ENCODE results near the gene SUSD5.

SUSD5 gene

DNA sequence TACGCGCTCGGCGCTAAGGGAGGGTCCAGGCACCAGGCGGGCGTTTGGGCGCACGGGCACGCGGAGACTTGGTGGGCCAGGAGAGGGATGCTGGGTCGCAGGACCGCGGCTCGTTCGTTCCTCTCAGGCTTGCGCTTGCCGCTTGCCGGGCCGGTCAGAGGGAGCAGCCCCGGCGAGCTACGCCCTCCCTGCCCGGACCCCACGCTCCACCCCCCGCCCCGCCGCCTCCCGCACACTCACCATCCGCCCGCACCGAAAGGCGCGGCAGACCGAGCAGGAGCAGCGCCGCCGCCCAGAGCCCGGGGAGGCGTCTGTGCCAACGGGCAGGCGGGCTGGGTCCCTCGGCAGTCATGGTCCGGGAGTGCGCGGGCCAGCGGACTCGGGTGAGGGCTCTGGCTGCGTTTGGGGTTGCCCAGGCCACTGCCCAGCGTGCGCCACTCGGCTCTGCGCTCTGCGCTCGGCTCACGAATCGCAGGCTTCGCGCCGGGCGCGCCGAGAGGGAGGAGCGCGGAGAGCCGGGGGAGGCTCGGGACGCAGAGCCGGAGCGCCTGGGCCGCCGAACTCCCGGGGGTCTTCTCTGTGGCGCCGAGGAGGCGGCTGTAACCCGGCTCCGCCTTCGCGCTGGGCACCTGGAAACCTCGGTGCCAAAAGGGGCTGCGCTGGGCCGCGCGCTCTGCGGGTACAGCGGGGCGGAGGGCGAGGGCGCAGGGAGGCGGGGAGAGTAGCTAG lies at the start of gene SUSD5:
TSS of gene SUSD5 (minus strand) at position 365 of the 729 bp plus-strand sequence. CDS start at position 352, 13 bp downstream.
- no peak within 1 kb of the TSS for H3K9ac ChIP-seq (ENCODE audit: low read depth in 1 of 2, low read length in 2 of 2)
- H3K4me1 ChIP-seq (ENCODE audit: control insufficient read depth in 1 of 2, insufficient read depth in 2 of 2, low read length in 2 of 2) = no peaks in the 10 kb centered on the region
- H3K27ac ChIP-seq (ENCODE audit: low read depth, low read length) = no peak within 1 kb of the TSS
- H3K36me3 ChIP-seq (ENCODE audit: control insufficient read depth in 1 of 2, insufficient read depth in 2 of 2, low read length in 2 of 2) = no peaks in the 10 kb centered on the region
- H3K9me3 ChIP-seq (ENCODE audit: control insufficient read depth in 1 of 2, low read length in 2 of 2) = no peaks in the 10 kb centered on the region
- H3K27me3 ChIP-seq (ENCODE audit: control insufficient read depth in 1 of 2, insufficient read depth in 2 of 2, low read length in 2 of 2) = peaks cover 28 to 31% of the 10 kb centered on the region in 2 donors
- H3K4me3 ChIP-seq (ENCODE audit: low read depth in 1 of 2, low read length in 2 of 2) = peak within 1 kb of the TSS in 1 of 2 donors; percentile 41

DNA sequence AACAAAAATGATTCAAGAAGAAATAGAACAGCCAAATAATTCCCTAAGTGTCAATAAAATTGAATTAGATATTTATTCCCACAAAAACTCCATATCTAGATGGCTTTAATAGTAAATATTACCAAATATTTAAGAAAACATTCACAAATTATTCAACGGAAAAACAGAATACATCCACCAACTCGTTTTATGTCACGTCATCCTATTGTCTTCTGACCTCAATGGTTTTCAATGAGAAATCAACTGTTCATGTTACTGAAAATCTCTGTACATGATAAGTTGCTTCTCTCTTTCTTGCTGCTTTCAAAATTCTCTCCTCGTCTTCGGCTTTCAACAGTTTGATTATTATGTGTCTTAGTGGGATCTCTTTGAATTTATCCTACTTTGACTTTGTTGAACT lies 41.5 kb upstream of the SUSD5 start:
- no peaks in the 10 kb centered on the region for H3K9me3 ChIP-seq (ENCODE audit: control insufficient read depth in 1 of 2, low read length in 2 of 2)

DNA sequence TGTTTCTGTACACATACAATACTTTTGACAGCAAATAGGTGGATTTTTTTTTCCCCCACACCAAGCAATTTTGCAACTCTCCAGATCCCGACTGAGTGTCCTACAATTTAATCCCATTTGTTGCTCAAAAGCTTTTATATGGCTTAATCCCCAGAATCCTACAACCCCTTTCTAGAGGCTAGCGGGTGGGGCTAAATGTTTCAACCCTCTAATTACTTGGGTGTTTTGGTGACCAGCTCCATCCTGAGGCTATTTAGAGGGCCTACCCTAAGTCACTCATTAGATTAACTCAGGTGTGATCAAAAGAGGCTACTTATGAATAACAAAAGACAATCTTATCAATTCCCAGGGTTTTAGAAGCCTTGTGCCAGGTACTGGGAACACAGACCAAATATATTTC lies 37.6 kb upstream of the SUSD5 start:
- no peaks in the 10 kb centered on the region for H3K4me1 ChIP-seq (ENCODE audit: control insufficient read depth in 1 of 2, insufficient read depth in 2 of 2, low read length in 2 of 2)
- no peak overlapping the region for H3K4me3 ChIP-seq (ENCODE audit: low read depth in 1 of 2, low read length in 2 of 2)
- H3K36me3 ChIP-seq (ENCODE audit: control insufficient read depth in 1 of 2, insufficient read depth in 2 of 2, low read length in 2 of 2) = no peaks in the 10 kb centered on the region
- H3K27me3 ChIP-seq (ENCODE audit: control insufficient read depth in 1 of 2, insufficient read depth in 2 of 2, low read length in 2 of 2) = no peaks in the 10 kb centered on the region
- no peak overlapping the region for H3K27ac ChIP-seq (ENCODE audit: low read depth, low read length)
- H3K9me3 ChIP-seq (ENCODE audit: control insufficient read depth in 1 of 2, low read length in 2 of 2) = no peaks in the 10 kb centered on the region
- no peak overlapping the region for H3K9ac ChIP-seq (ENCODE audit: low read depth in 1 of 2, low read length in 2 of 2)

More for the DNA sequence above, 41.5 kb upstream of the SUSD5 start:
- H3K9ac ChIP-seq (ENCODE audit: low read depth in 1 of 2, low read length in 2 of 2) = no peak overlapping the region
- no peaks in the 10 kb centered on the region for H3K27me3 ChIP-seq (ENCODE audit: control insufficient read depth in 1 of 2, insufficient read depth in 2 of 2, low read length in 2 of 2)
- H3K27ac ChIP-seq (ENCODE audit: low read depth, low read length) = no peak overlapping the region
- no peak overlapping the region for H3K4me3 ChIP-seq (ENCODE audit: low read depth in 1 of 2, low read length in 2 of 2)
- no peaks in the 10 kb centered on the region for H3K4me1 ChIP-seq (ENCODE audit: control insufficient read depth in 1 of 2, insufficient read depth in 2 of 2, low read length in 2 of 2)
- H3K36me3 ChIP-seq (ENCODE audit: control insufficient read depth in 1 of 2, insufficient read depth in 2 of 2, low read length in 2 of 2) = no peaks in the 10 kb centered on the region

DNA sequence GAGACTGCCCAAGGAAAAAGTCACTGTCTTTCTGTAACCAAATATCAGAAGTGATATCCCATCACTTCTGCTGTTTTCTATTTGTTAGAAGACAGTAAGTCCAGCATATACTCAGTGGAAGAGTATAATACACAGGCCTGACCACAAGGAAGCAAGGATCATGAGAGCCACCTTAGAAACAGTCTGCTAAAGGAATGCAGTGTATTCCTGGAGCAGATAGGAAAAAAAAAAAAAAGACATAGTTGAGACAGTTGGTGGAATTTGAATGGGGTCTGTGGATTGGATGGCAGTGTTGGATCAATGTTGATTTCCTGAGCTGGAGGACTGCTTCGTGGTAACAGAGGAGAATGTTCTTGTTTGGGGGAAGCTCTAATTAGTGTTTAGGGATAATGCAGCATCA lies 32.1 kb upstream of the SUSD5 start:
- H3K4me1 ChIP-seq (ENCODE audit: control insufficient read depth in 1 of 2, insufficient read depth in 2 of 2, low read length in 2 of 2) = no peaks in the 10 kb centered on the region
- H3K27ac ChIP-seq (ENCODE audit: low read depth, low read length) = no peak overlapping the region
- no peaks in the 10 kb centered on the region for H3K9me3 ChIP-seq (ENCODE audit: control insufficient read depth in 1 of 2, low read length in 2 of 2)
- no peaks in the 10 kb centered on the region for H3K27me3 ChIP-seq (ENCODE audit: control insufficient read depth in 1 of 2, insufficient read depth in 2 of 2, low read length in 2 of 2)
- no peak overlapping the region for H3K9ac ChIP-seq (ENCODE audit: low read depth in 1 of 2, low read length in 2 of 2)
- H3K4me3 ChIP-seq (ENCODE audit: low read depth in 1 of 2, low read length in 2 of 2) = no peak overlapping the region
- H3K36me3 ChIP-seq (ENCODE audit: control insufficient read depth in 1 of 2, insufficient read depth in 2 of 2, low read length in 2 of 2) = no peaks in the 10 kb centered on the region

DNA sequence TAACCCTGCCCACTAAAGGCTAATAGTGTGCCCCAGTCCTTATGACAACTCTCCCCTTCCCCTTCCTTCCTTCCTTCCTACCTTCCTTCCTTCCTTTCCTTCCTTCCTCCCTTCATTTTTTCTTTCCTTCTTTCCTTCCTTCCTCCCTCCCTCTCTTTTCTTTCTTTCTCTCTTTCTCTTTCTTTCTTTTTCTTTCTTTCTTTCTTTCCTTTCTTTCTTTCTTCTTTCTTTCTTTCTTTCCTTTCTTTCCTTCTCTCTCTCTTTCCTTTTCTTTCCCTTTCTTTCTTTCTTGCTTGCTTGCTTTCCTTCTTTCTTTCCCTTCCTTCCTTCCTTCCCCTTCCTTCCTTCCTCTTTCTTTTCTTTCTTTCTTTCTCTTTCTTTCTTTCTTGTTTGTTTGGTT lies 28.2 kb upstream of the SUSD5 start:
- Histone ChIP-seq H3K4me3 (ENCODE audit: low read depth in 1 of 2, low read length in 2 of 2) (no peak overlapping the region), H3K27ac (ENCODE audit: low read depth, low read length) (no peak overlapping the region), H3K27me3 (ENCODE audit: control insufficient read depth in 1 of 2, insufficient read depth in 2 of 2, low read length in 2 of 2) (no peaks in the 10 kb centered on the region), H3K4me1 (ENCODE audit: control insufficient read depth in 1 of 2, insufficient read depth in 2 of 2, low read length in 2 of 2) (no peaks in the 10 kb centered on the region), H3K9me3 (ENCODE audit: control insufficient read depth in 1 of 2, low read length in 2 of 2) (no peaks in the 10 kb centered on the region), H3K36me3 (ENCODE audit: control insufficient read depth in 1 of 2, insufficient read depth in 2 of 2, low read length in 2 of 2) (no peaks in the 10 kb centered on the region), H3K9ac (ENCODE audit: low read depth in 1 of 2, low read length in 2 of 2) (no peak overlapping the region)

DNA sequence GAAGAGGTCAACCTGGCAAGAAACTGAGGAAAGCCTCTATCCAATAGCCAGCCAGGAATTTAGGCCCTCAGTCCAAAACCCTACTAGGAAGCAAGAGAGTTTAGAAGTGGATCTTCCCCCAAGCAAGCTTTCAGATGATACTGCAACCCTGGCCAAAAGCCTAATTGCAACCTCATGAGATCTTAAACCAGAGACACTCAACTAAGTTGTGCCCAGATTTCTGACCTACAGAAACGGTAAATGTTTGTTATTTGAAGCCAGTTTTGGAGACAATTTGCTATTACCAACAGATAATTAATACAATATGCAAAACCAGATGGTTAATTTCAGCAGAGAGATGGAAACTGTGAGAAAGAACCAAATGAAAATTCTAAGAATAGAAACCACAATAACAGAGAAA lies 21.7 kb upstream of the SUSD5 start:
- no peaks in the 10 kb centered on the region for H3K9me3 ChIP-seq (ENCODE audit: control insufficient read depth in 1 of 2, low read length in 2 of 2)
- H3K4me3 ChIP-seq (ENCODE audit: low read depth in 1 of 2, low read length in 2 of 2) = no peak overlapping the region
- no peaks in the 10 kb centered on the region for H3K27me3 ChIP-seq (ENCODE audit: control insufficient read depth in 1 of 2, insufficient read depth in 2 of 2, low read length in 2 of 2)
- no peak overlapping the region for H3K27ac ChIP-seq (ENCODE audit: low read depth, low read length)
- no peak overlapping the region for H3K9ac ChIP-seq (ENCODE audit: low read depth in 1 of 2, low read length in 2 of 2)
- H3K36me3 ChIP-seq (ENCODE audit: control insufficient read depth in 1 of 2, insufficient read depth in 2 of 2, low read length in 2 of 2) = no peaks in the 10 kb centered on the region
- no peaks in the 10 kb centered on the region for H3K4me1 ChIP-seq (ENCODE audit: control insufficient read depth in 1 of 2, insufficient read depth in 2 of 2, low read length in 2 of 2)

DNA sequence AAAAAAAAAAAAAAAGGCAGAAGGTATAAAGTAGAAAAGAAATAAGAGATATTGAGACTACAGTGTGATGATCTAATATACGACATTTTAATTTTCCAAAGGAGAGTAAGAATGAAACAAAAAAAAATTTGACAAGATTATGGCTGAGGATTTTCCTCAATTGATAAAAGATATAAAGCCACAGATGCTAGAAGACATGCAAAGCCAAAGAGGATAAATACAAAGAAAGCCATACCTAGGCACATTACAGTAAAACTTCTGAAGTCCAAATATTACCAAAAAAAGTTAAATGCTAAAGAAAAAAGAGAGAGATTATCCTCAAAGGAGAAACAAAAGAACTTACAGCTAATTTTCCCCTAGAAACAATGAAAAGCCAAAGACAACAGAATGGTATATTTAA lies 20.3 kb upstream of the SUSD5 start:
- Histone ChIP-seq H3K27me3 (ENCODE audit: control insufficient read depth in 1 of 2, insufficient read depth in 2 of 2, low read length in 2 of 2) (no peaks in the 10 kb centered on the region), H3K9me3 (ENCODE audit: control insufficient read depth in 1 of 2, low read length in 2 of 2) (no peaks in the 10 kb centered on the region), H3K27ac (ENCODE audit: low read depth, low read length) (no peak overlapping the region), H3K36me3 (ENCODE audit: control insufficient read depth in 1 of 2, insufficient read depth in 2 of 2, low read length in 2 of 2) (no peaks in the 10 kb centered on the region), H3K4me1 (ENCODE audit: control insufficient read depth in 1 of 2, insufficient read depth in 2 of 2, low read length in 2 of 2) (no peaks in the 10 kb centered on the region), H3K4me3 (ENCODE audit: low read depth in 1 of 2, low read length in 2 of 2) (no peak overlapping the region), H3K9ac (ENCODE audit: low read depth in 1 of 2, low read length in 2 of 2) (no peak overlapping the region)

DNA sequence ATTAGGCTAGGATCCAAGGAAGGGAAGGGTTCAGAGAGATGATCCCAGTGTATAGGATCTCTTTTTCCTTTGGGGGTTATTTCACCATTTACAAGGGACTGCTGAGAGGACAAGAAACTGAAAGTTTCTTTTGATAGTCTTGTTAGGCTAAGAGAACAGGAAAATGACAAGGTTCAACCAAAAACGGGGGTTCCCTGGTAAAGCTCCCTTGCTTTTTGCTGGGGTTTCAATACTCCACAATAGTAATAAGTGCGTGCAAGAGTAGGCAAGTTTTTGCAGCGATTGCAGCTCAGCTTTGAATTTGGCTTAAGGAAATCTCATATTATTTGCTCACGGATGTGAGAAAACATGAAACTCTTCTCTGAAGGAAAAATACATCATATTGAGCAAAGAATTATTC lies 18.8 kb upstream of the SUSD5 start:
- no peaks in the 10 kb centered on the region for H3K9me3 ChIP-seq (ENCODE audit: control insufficient read depth in 1 of 2, low read length in 2 of 2)
- H3K36me3 ChIP-seq (ENCODE audit: control insufficient read depth in 1 of 2, insufficient read depth in 2 of 2, low read length in 2 of 2) = no peaks in the 10 kb centered on the region
- H3K4me3 ChIP-seq (ENCODE audit: low read depth in 1 of 2, low read length in 2 of 2) = no peak overlapping the region
- H3K27me3 ChIP-seq (ENCODE audit: control insufficient read depth in 1 of 2, insufficient read depth in 2 of 2, low read length in 2 of 2) = no peaks in the 10 kb centered on the region
- no peak overlapping the region for H3K9ac ChIP-seq (ENCODE audit: low read depth in 1 of 2, low read length in 2 of 2)
- no peak overlapping the region for H3K27ac ChIP-seq (ENCODE audit: low read depth, low read length)
- H3K4me1 ChIP-seq (ENCODE audit: control insufficient read depth in 1 of 2, insufficient read depth in 2 of 2, low read length in 2 of 2) = no peaks in the 10 kb centered on the region

DNA sequence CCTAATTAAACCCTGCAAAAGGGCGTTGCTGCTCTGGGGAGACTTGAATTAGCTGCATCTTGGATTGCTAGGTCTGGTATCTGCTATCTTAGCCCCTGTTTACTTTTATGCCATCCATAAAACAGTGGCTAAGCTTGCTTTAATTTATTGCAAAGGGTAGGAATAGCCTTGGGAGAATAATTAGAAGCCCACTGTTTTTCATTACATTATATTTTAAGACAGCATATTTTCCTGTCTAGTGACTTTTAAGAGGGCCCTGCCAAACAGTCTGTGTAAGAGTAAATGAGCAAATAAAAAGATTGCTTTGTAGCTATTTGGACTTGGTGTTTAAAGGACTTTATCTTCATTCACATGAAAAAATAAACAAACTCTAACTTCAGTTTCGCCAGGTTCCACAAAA lies 17.4 kb upstream of the SUSD5 start:
- Histone ChIP-seq H3K4me1 (ENCODE audit: control insufficient read depth in 1 of 2, insufficient read depth in 2 of 2, low read length in 2 of 2) (no peaks in the 10 kb centered on the region), H3K4me3 (ENCODE audit: low read depth in 1 of 2, low read length in 2 of 2) (no peak overlapping the region), H3K27ac (ENCODE audit: low read depth, low read length) (no peak overlapping the region), H3K9me3 (ENCODE audit: control insufficient read depth in 1 of 2, low read length in 2 of 2) (no peaks in the 10 kb centered on the region), H3K36me3 (ENCODE audit: control insufficient read depth in 1 of 2, insufficient read depth in 2 of 2, low read length in 2 of 2) (no peaks in the 10 kb centered on the region), H3K9ac (ENCODE audit: low read depth in 1 of 2, low read length in 2 of 2) (no peak overlapping the region), H3K27me3 (ENCODE audit: control insufficient read depth in 1 of 2, insufficient read depth in 2 of 2, low read length in 2 of 2) (no peaks in the 10 kb centered on the region)

DNA sequence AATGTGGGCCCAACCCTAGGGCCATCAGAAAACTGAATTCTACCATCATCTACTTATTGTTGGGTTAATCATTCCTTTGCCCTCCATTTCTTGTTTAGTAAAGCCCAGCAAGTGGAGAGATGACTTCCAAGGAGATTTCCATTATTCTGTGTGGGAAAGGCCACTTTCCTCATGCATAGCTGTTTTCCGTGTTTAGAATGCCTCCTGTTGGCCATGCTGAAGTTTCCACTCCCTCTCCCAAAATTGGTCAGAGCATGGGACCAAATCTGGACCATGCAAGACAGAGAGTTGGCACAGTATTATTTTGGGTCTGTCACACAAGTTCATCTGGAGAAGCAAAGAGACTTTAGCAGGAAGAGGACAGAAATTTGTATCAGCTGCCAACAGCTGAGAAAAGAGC lies 15.3 kb upstream of the SUSD5 start:
- H3K36me3 ChIP-seq (ENCODE audit: control insufficient read depth in 1 of 2, insufficient read depth in 2 of 2, low read length in 2 of 2) = no peaks in the 10 kb centered on the region

More for the DNA sequence above, 15.3 kb upstream of the SUSD5 start:
- H3K27ac ChIP-seq (ENCODE audit: low read depth, low read length) = no peak overlapping the region
- no peaks in the 10 kb centered on the region for H3K9me3 ChIP-seq (ENCODE audit: control insufficient read depth in 1 of 2, low read length in 2 of 2)
- no peak overlapping the region for H3K4me3 ChIP-seq (ENCODE audit: low read depth in 1 of 2, low read length in 2 of 2)
- H3K27me3 ChIP-seq (ENCODE audit: control insufficient read depth in 1 of 2, insufficient read depth in 2 of 2, low read length in 2 of 2) = no peaks in the 10 kb centered on the region
- H3K4me1 ChIP-seq (ENCODE audit: control insufficient read depth in 1 of 2, insufficient read depth in 2 of 2, low read length in 2 of 2) = no peaks in the 10 kb centered on the region
- H3K9ac ChIP-seq (ENCODE audit: low read depth in 1 of 2, low read length in 2 of 2) = no peak overlapping the region
